CD14-positive monocyte (primary cell): ENCODE measurements around the gene SFN. TPM values are rescaled to one million over a fixed set of nuclear protein-coding genes. Genes with fewer than 3 reads are reported as not detected.

ENCODE experiments used
- DNase-seq, 3 donors: peaks; one replicate each; pipeline ENCODE4 v3.0.0-alpha.2; 2011 to 2022
- H2AFZ ChIP-seq: 2 replicates; pipeline ENCODE4 v1.6.0; 2012; ENCODE audit warnings: mild to moderate bottlenecking, low read depth, low read length, inconsistent platforms; ENCODE audit not compliant: insufficient read depth, poor library complexity, severe bottlenecking
- H3K27ac ChIP-seq, 2 donors: 1 replicate in 1 of 2; 2 replicates in 1 of 2; pipeline ENCODE4 v1.5.1; 2012 to 2013; ENCODE audit warnings: low read length in 2 of 2, control low read depth in 1 of 2, inconsistent platforms in 1 of 2, low read depth in 1 of 2, mild to moderate bottlenecking in 1 of 2
- H3K27me3 ChIP-seq, 2 donors: one replicate each; pipeline versions ENCODE4 v1.6.0 to v1.6.1; 2011 to 2013; ENCODE audit warnings: low read length in 2 of 2; ENCODE audit not compliant: control insufficient read depth in 2 of 2, insufficient read depth in 2 of 2
- H3K36me3 ChIP-seq, 2 donors: replicated peaks in 1 of 2; 1 replicate in 1 of 2; 2 replicates in 1 of 2; pipeline versions ENCODE4 v1.5.1 to v1.6.1; 2012 to 2013; ENCODE audit warnings: low read length in 2 of 2, control low read depth in 1 of 2, inconsistent platforms in 1 of 2, mild to moderate bottlenecking in 1 of 2; ENCODE audit not compliant: insufficient read depth in 2 of 2, control insufficient read depth in 1 of 2
- H3K4me1 ChIP-seq, 2 donors: 1 replicate in 1 of 2; 2 replicates in 1 of 2; pipeline versions ENCODE4 v1.5.1 to v1.6.1; 2012 to 2013; ENCODE audit warnings: low read length in 2 of 2, control low read depth in 1 of 2, inconsistent platforms in 1 of 2, mild to moderate bottlenecking in 1 of 2, moderate library complexity in 1 of 2; ENCODE audit not compliant: insufficient read depth in 2 of 2, control insufficient read depth in 1 of 2
- H3K4me2 ChIP-seq: replicated peaks from 2 replicates; pipeline ENCODE3; 2012; ENCODE audit warnings: low read length, moderate library complexity, mild to moderate bottlenecking; ENCODE audit not compliant: poor library complexity, severe bottlenecking; ENCODE audit errors: extremely low read depth
- H3K4me3 ChIP-seq, 3 experiments: fragments of 200-600 bp in 1 of 3; sonication (generic) in 1 of 3; replicated peaks in 1 of 3; 1 replicate in 2 of 3; 2 replicates in 1 of 3; pipeline ENCODE4 v1.5.1; 2011 to 2013; ENCODE audit warnings: low read length in 3 of 3, mild to moderate bottlenecking in 3 of 3, control low read depth in 2 of 3, low read depth in 2 of 3, inconsistent platforms in 1 of 3, moderate library complexity in 1 of 3
- H3K79me2 ChIP-seq: 2 replicates; pipeline ENCODE4 v1.6.0; 2012; ENCODE audit warnings: mild to moderate bottlenecking, control low read depth, inconsistent platforms, low read length, moderate library complexity; ENCODE audit not compliant: insufficient read depth
- H3K9ac ChIP-seq: 2 replicates; pipeline ENCODE4 v1.6.0; 2017; ENCODE audit warnings: low read length, mild to moderate bottlenecking; ENCODE audit not compliant: insufficient read depth, poor library complexity, severe bottlenecking
- H3K9me3 ChIP-seq, 2 donors: replicated peaks in 1 of 2; 1 replicate in 1 of 2; 2 replicates in 1 of 2; pipeline versions ENCODE4 v1.5.1 to v1.6.1; 2012 to 2013; ENCODE audit warnings: low read length in 2 of 2, control low read depth in 1 of 2; ENCODE audit not compliant: control insufficient read depth in 1 of 2, insufficient read depth in 1 of 2
- H4K20me1 ChIP-seq: 2 replicates; pipeline ENCODE4 v1.6.0; 2012; ENCODE audit warnings: mild to moderate bottlenecking, low read length, control low read depth, moderate library complexity; ENCODE audit not compliant: insufficient read depth
- H3K27ac Mint-ChIP-seq, 7 donors: one replicate each; pipeline ENCODE4 v1.8.0; 2020; ENCODE audit warnings: mild to moderate bottlenecking in 7 of 7, mixed read lengths in 7 of 7, moderate library complexity in 6 of 7, inconsistent platforms in 2 of 7
- H3K27me3 Mint-ChIP-seq, 3 donors: one replicate each; pipeline ENCODE4 v1.8.0; 2021 to 2022; ENCODE audit warnings: low read depth in 3 of 3, mild to moderate bottlenecking in 3 of 3, mixed read lengths in 3 of 3, moderate library complexity in 3 of 3, inconsistent platforms in 1 of 3
- H3K36me3 Mint-ChIP-seq, 2 donors: one replicate each; pipeline ENCODE4 v1.8.0; 2020; ENCODE audit warnings: mixed read lengths in 2 of 2, inconsistent platforms in 1 of 2, mild to moderate bottlenecking in 1 of 2
- H3K4me1 Mint-ChIP-seq: one replicate; pipeline ENCODE4 v1.8.0; 2020; ENCODE audit warnings: mild to moderate bottlenecking, mixed read lengths
- H3K4me3 Mint-ChIP-seq, 2 donors: one replicate each; pipeline ENCODE4 v1.8.0; 2020; ENCODE audit warnings: mild to moderate bottlenecking in 2 of 2, mixed read lengths in 2 of 2, moderate library complexity in 1 of 2
- H3K9me3 Mint-ChIP-seq, 7 donors: one replicate each; pipeline ENCODE4 v1.8.0; 2020 to 2022; ENCODE audit warnings: mixed read lengths in 7 of 7, mild to moderate bottlenecking in 6 of 7, moderate library complexity in 6 of 7, inconsistent platforms in 2 of 7
- WGBS: methylation state at CpG from one replicate; pipeline ENCODE4 v1.1.5; 2013; ENCODE audit warnings: missing lambda C conversion rate; ENCODE audit not compliant: insufficient coverage; 5-methylcytosine and 5-hydroxymethylcytosine counted together
- intact Hi-C, 2 donors: fragments of 100-400 bp; cut with micrococcal nuclease; formaldehyde crosslinking; loops; one replicate each; pipeline versions ENCODE4 v1.15.0 to v1.15.1; 2023
- polyA plus RNA-seq, 3 donors: library from polyadenylated mRNA; depleted of rRNA in 1 of 3; unstranded in 2 of 3; stranded (reverse) in 1 of 3; fragments of 300-500 nt in 2 of 3; fragments of >200 nt in 1 of 3; fragmentation: Illumina TruSeq in 2 of 3; gene quantifications; 1 replicate in 2 of 3; 2 replicates in 1 of 3; pipeline ENCODE4 v1.2.3, GENCODE V29; 2012 to 2021
- TF ChIP-seq, protein P1 (sequence below): fragments of 200-600 bp; IDR thresholded peaks from one replicate; pipeline ENCODE4 v1.8.0; 2022; ENCODE audit warnings: antibody characterized with exemption, mild to moderate bottlenecking

The SFN gene
- polyA plus RNA-seq, 3 donors = 0.36 TPM; not detected in 2

DNA sequence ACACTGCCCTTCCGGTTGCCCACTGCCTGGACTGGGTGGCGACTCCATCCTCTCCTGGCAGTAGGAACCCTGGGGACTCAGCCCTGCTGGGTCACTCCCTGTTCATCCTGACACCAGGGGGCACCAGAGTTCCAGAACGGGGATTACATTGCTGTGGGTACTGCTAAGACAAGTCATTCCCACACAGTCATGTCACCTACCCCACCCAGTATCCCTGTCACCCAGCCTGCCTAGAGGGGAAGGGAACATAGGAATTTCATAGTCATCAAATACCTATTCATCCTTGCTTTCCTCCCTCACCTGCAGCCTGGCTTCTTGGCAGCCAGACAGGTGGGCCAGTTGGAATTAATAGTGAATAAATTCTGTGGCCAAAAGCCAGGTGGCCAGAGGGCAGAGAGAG lies 9.8 kb upstream of the SFN start:
- H3K4me3 ChIP-seq = no peak overlapping the region
- peak overlapping the region in 1 of 7 donors; percentile 13 for H3K27ac Mint-ChIP-seq
- no peaks in the 10 kb centered on the region for H3K79me2 ChIP-seq
- no peaks in the 10 kb centered on the region for H3K9me3 ChIP-seq
- peaks cover 75 to 95% of the 10 kb centered on the region in 2 donors for H3K36me3 ChIP-seq
- no peaks in the 10 kb centered on the region for H3K27me3 ChIP-seq
- TF ChIP-seq, protein P1, sequence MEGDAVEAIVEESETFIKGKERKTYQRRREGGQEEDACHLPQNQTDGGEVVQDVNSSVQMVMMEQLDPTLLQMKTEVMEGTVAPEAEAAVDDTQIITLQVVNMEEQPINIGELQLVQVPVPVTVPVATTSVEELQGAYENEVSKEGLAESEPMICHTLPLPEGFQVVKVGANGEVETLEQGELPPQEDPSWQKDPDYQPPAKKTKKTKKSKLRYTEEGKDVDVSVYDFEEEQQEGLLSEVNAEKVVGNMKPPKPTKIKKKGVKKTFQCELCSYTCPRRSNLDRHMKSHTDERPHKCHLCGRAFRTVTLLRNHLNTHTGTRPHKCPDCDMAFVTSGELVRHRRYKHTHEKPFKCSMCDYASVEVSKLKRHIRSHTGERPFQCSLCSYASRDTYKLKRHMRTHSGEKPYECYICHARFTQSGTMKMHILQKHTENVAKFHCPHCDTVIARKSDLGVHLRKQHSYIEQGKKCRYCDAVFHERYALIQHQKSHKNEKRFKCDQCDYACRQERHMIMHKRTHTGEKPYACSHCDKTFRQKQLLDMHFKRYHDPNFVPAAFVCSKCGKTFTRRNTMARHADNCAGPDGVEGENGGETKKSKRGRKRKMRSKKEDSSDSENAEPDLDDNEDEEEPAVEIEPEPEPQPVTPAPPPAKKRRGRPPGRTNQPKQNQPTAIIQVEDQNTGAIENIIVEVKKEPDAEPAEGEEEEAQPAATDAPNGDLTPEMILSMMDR = peak; percentile 82
- intact Hi-C loops = loop anchor here (1.0 to 2.0 kb wide), 2 partner anchors 25 to 26 kb away; no protein-coding TSS in a partner anchor
- no peaks in the 10 kb centered on the region for H3K9me3 Mint-ChIP-seq
- no peak overlapping the region for H3K27ac ChIP-seq
- H3K27me3 Mint-ChIP-seq = no peaks in the 10 kb centered on the region
- H3K4me1 ChIP-seq = no peaks in the 10 kb centered on the region
- H3K4me2 ChIP-seq = no peak overlapping the region
- peaks cover 74 to 94% of the 10 kb centered on the region in 2 donors for H3K36me3 Mint-ChIP-seq
- H2AFZ ChIP-seq = no peak overlapping the region
- H3K4me3 Mint-ChIP-seq = no peak overlapping the region
- H3K9ac ChIP-seq = no peak overlapping the region
- peak; percentile 60 to 75 (median 71) for DNase-seq
- no peaks in the 10 kb centered on the region for H3K4me1 Mint-ChIP-seq
- H4K20me1 ChIP-seq = peaks cover 23% of the 10 kb centered on the region
- 45% methylated on average over 2 of the region's 3 CpGs for WGBS

DNA sequence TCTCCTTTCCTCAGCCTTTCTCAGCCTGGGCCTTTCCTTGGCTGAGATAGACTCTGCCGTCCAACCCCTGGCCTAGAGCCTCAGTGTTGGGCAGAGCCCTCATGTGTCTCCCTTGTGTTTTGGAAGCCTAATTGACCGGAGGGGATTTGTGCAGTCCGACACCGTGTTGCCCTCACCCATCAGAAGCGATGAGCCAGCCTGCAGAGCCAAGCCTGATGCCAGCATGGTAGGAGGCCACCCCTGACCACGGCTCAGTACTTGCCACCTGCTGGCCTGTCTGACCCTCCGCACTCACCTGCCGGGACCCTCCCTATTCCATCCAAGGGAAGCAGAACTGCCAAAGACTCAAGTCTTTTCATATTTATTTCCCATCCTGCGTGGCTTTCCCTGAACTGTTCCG lies 9.3 kb upstream of the SFN start:
- peak overlapping the region in 2 of 7 donors; percentile 48 to 61 for H3K27ac Mint-ChIP-seq
- Histone ChIP-seq H3K4me3 (no peak overlapping the region), H3K9me3 (no peaks in the 10 kb centered on the region), H3K36me3 (peaks cover 71 to 91% of the 10 kb centered on the region in 2 donors), H3K4me2 (no peak overlapping the region), H3K4me1 (no peaks in the 10 kb centered on the region), H3K27me3 (no peaks in the 10 kb centered on the region), H3K9ac (no peak overlapping the region), H2AFZ (no peak overlapping the region), H4K20me1 (peaks cover 23% of the 10 kb centered on the region), H3K79me2 (no peaks in the 10 kb centered on the region), H3K27ac (no peak overlapping the region)
- no peaks in the 10 kb centered on the region for H3K9me3 Mint-ChIP-seq
- TF ChIP-seq, protein P1 = no peak
- peaks cover 69 to 92% of the 10 kb centered on the region in 2 donors for H3K36me3 Mint-ChIP-seq
- no peak overlapping the region for H3K4me3 Mint-ChIP-seq
- WGBS = 99% methylated on average over 10 of the region's 10 CpGs
- H3K27me3 Mint-ChIP-seq = no peaks in the 10 kb centered on the region
- H3K4me1 Mint-ChIP-seq = no peaks in the 10 kb centered on the region
- no peak for DNase-seq
- intact Hi-C loops = loop anchor here (1.0 to 2.0 kb wide), 2 partner anchors 25 kb away; no protein-coding TSS in a partner anchor
